ENCODE results near the gene CSNK2A3.

GRCh38 chr11:11347592-11347991 is 5.5 kb downstream of the CSNK2A3 start:
- TF ChIP-seq TFE3 (CRISPR knock-in tag; IDR thresholded peaks at IDR 0.05) (no peak), SRF (CRISPR knock-in tag; IDR thresholded peaks at IDR 0.05) (no peak), GABPA (tag; conservative IDR thresholded peaks at IDR 0.05; ENCODE audit: low read depth) (no peak), U2AF1 (optimal IDR thresholded peaks at IDR 0.05; ENCODE audit: low read depth, low read length) (no peak), PBX2 (CRISPR knock-in tag; IDR thresholded peaks at IDR 0.05; ENCODE audit: low read depth) (no peak), PBX2 (tag; conservative IDR thresholded peaks at IDR 0.05; ENCODE audit: low read depth) (no peak), SMC3 (conservative IDR thresholded peaks at IDR 0.05; ENCODE audit: insufficient read depth, low read depth, low read length) (no peak), FOXJ2 (tag; IDR thresholded peaks at IDR 0.05) (no peak), CTCF (IDR thresholded peaks at IDR 0.05 in 2 of 3, conservative IDR thresholded peaks at IDR 0.05 in 1 of 3; ENCODE audit: insufficient read depth in 2 of 3, low read depth in 1 of 3, low read length in 3 of 3) (no peak), SREBF1 (IDR thresholded peaks at IDR 0.05; ENCODE audit: borderline replicate concordance, low read depth, low read length) (no peak), POLR2A (conservative IDR thresholded peaks at IDR 0.05) (no peak), ZNF518B (CRISPR knock-in tag; IDR thresholded peaks at IDR 0.05) (no peak)
- TF ChIP-seq, protein P1, sequence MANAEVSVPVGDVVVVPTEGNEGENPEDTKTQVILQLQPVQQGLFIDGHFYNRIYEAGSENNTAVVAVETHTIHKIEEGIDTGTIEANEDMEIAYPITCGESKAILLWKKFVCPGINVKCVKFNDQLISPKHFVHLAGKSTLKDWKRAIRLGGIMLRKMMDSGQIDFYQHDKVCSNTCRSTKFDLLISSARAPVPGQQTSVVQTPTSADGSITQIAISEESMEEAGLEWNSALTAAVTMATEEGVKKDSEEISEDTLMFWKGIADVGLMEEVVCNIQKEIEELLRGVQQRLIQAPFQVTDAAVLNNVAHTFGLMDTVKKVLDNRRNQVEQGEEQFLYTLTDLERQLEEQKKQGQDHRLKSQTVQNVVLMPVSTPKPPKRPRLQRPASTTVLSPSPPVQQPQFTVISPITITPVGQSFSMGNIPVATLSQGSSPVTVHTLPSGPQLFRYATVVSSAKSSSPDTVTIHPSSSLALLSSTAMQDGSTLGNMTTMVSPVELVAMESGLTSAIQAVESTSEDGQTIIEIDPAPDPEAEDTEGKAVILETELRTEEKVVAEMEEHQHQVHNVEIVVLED (CRISPR knock-in tag; IDR thresholded peaks at IDR 0.05): no peak

Measured in K562 (cell line).